Lung (tissue), 12 donors: ENCODE results near the gene PCSK1. TPM values are rescaled to one million over a fixed set of nuclear protein-coding genes. Genes with fewer than 3 reads are reported as not detected.

Source experiments
- ATAC-seq: fragments of 200-7000 bp; cut with Tn5 transposase; one replicate; pipeline ENCODE4 v1.9.1; 2020; ENCODE audit warnings: moderate number of reproducible peaks; ENCODE audit not compliant: insufficient read depth, low FRiP score
- DNase-seq, 3 donors: peaks; one replicate each; pipeline ENCODE4 v3.0.0-alpha.2; 2013 to 2017
- H3K27ac ChIP-seq, 2 donors: one replicate each; pipeline ENCODE4 v1.5.1; 2013; ENCODE audit warnings: mild to moderate bottlenecking in 2 of 2, moderate library complexity in 2 of 2, control low read depth in 1 of 2, inconsistent platforms in 1 of 2, low read depth in 1 of 2, low read length in 1 of 2
- H3K27me3 ChIP-seq, 3 donors: one replicate each; pipeline ENCODE4 v1.5.1; 2013; ENCODE audit warnings: low read length in 2 of 3; ENCODE audit not compliant: control insufficient read depth in 3 of 3, insufficient read depth in 3 of 3
- H3K36me3 ChIP-seq, 4 donors: one replicate each; pipeline ENCODE4 v1.5.1; 2013; ENCODE audit warnings: low read length in 4 of 4, mild to moderate bottlenecking in 1 of 4, moderate library complexity in 1 of 4; ENCODE audit not compliant: control insufficient read depth in 4 of 4, insufficient read depth in 4 of 4
- H3K4me1 ChIP-seq, 5 donors: one replicate each; pipeline ENCODE4 v1.5.1; 2013; ENCODE audit warnings: low read length in 5 of 5, mild to moderate bottlenecking in 2 of 5, moderate library complexity in 1 of 5; ENCODE audit not compliant: control insufficient read depth in 5 of 5, insufficient read depth in 5 of 5
- H3K4me3 ChIP-seq: one replicate; pipeline ENCODE4 v1.5.1; 2013; ENCODE audit warnings: mild to moderate bottlenecking, control low read depth, moderate library complexity
- H3K9ac ChIP-seq, 2 donors: one replicate each; pipeline ENCODE4 v1.5.1; 2013; ENCODE audit warnings: low read length in 2 of 2, control low read depth in 1 of 2; ENCODE audit not compliant: insufficient read depth in 1 of 2
- H3K9me3 ChIP-seq, 4 donors: one replicate each; pipeline ENCODE4 v1.5.1; 2013; ENCODE audit warnings: low read length in 3 of 4, mild to moderate bottlenecking in 1 of 4, moderate library complexity in 1 of 4; ENCODE audit not compliant: control insufficient read depth in 4 of 4, insufficient read depth in 3 of 4
- CTCF ChIP-seq: IDR thresholded peaks from 2 replicates; pipeline ENCODE4 v1.5.1; 2012; ENCODE audit warnings: mild to moderate bottlenecking; ENCODE audit errors: control extremely low read depth, extremely low read depth
- WGBS, 2 donors: extraction: QIAGEN DNeasy Blood & Tissue Kit; methylation state at CpG; one replicate each; pipeline ENCODE4 v1.1.7; 2013; 5-methylcytosine and 5-hydroxymethylcytosine counted together
- polyA plus RNA-seq, 2 donors: library from polyadenylated mRNA; stranded (reverse); fragments of 200-250 nt; gene quantifications; one replicate each; pipeline ENCODE4 v1.2.1, GENCODE V29; 2013
- total RNA-seq, 2 donors: library from RNA; depleted of rRNA in 1 of 2; stranded (reverse); fragments of >200 nt in 1 of 2; gene quantifications; one replicate each; pipeline ENCODE4 v1.2.1, GENCODE V29; 2014 to 2021
- donor health status: control.
- donor health status: control.
- donor health status: Bipolar disorder and iron deficiency.
- donor health status: healthy.
- donor health status: DM: yes; HTN: yes; CAD: no.

Gene PCSK1
- total and polyA plus RNA-seq, 4 donors: 0.08 to 3.3 (median 1.3) TPM

GRCh38 chr5:96350678-96351077 is 82.4 kb downstream of the PCSK1 start:
- Histone ChIP-seq H3K4me1 (no peaks in the 10 kb centered on the region), H3K9me3 (no peaks in the 10 kb centered on the region), H3K4me3 (no peak overlapping the region), H3K27ac (no peak overlapping the region), H3K9ac (no peak overlapping the region), H3K27me3 (no peaks in the 10 kb centered on the region), H3K36me3 (no peaks in the 10 kb centered on the region)
- DNase-seq: no peak
- WGBS, 2 donors: 45 to 48% methylated on average over 2 of the region's 2 CpGs
- no peak for TF ChIP-seq CTCF
- no peak for ATAC-seq

- no peak overlapping the region for H3K27ac ChIP-seq
- DNase-seq: no peak
- H3K27me3 ChIP-seq: no peaks in the 10 kb centered on the region
- no peak for ATAC-seq
- WGBS, 2 donors: 85 to 87% methylated on average over 1 of the region's 1 CpG
- no peaks in the 10 kb centered on the region for H3K4me1 ChIP-seq
- no peaks in the 10 kb centered on the region for H3K36me3 ChIP-seq
- no peak overlapping the region for H3K9ac ChIP-seq
- no peaks in the 10 kb centered on the region for H3K9me3 ChIP-seq
- H3K4me3 ChIP-seq: no peak overlapping the region
- TF ChIP-seq CTCF: no peak
Measured at GRCh38 chr5:96348536-96348935, 84.5 kb downstream of the PCSK1 start.

- no peak overlapping the region for H3K4me3 ChIP-seq
- H3K9me3 ChIP-seq: no peaks in the 10 kb centered on the region
- H3K27ac ChIP-seq: no peak overlapping the region
- H3K9ac ChIP-seq: no peak overlapping the region
- no peak for TF ChIP-seq CTCF
- no peak for DNase-seq
- WGBS, 2 donors: 85 to 96% methylated on average over 4 of the region's 4 CpGs
- H3K36me3 ChIP-seq: no peaks in the 10 kb centered on the region
- no peaks in the 10 kb centered on the region for H3K27me3 ChIP-seq
- H3K4me1 ChIP-seq: no peaks in the 10 kb centered on the region
- ATAC-seq: no peak
Measured at GRCh38 chr5:96347502-96348292, 85.4 kb downstream of the PCSK1 start.
